ENCODE data around the gene FAM228A. TPM values are rescaled to one million over a fixed set of nuclear protein-coding genes. Genes with fewer than 3 reads are reported as not detected.
"Not testable (repeated sequence)": the region's sequence is repeated elsewhere in the genome, so short reads cannot be mapped to it uniquely, and the experiment has no call there.

FAM228A gene
- polyA plus RNA-seq (ENCODE audit: insufficient read length in 4 of 4) = 1 to 10 TPM in 1 of 4 donors, under 1 TPM in 3; 0.62 to 1.9 (median 0.86) TPM

DNA sequence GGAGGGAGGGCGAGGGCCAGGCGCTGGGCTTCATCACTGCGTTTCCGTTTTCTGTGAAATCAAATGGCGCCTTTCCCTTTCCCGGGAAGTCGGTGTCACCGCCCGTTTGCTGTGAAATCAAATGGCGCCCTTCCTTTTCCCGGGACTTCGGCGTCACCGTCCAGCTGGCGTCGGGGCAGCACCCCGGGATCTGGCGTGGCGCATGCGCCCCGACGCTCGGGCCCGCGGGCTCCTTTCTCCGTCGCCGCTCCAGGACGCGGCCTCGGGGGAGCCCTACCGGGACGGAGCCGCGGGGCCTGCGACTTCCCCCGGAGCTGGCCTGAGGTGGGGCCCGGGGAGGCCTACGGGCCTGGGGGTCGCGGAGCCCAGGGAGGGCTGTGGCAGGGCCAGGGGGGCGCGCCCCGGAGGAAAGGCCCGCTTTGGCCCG is at the start of gene FAM228A:
TSS of gene FAM228A (plus strand) at position 203 of the 427 bp plus-strand sequence. CDS start 428 bp downstream, outside the sequence.
- no peak for DNase-seq (ENCODE audit: low read depth in 4 of 4, low spot score in 3 of 4)

DNA sequence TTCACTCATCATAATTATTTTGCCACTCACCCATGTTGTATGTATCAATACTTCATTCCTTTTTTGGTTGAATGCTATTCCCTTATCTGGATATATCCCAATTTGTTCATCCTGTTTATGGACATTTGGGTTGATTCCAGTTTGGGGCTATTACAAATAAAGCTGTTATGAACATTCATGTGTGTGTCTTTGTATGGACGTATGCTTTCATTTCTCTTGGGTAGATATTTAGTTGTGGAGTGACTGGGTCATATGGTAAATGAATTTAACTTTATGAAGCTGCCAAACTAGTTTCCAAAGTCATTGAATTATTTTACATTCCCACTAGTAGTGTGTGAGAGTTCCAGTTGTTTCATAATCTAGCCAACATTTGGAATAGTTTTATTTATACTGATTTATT is 48.9 kb upstream of the FAM228A start:
- no peak for DNase-seq (ENCODE audit: low read depth in 4 of 4, low spot score in 3 of 4)

DNA sequence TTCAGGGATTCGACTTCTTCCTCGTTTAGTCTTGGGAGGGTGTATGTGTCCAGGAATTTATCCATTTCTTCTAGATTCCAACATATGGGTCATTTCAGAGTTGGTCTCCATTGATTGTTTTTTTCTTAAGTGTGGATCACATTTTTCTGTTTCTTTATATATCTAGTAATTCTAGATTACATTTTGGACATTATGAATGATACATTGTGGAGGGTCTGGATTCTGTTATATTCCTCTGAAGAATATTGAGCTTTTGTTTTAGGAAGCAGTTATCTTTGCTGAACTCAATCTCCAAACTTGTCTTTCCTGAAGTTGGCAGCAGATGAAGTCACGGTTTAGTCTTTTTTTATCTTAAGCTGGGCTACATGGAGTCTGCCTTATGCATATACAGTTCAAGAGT is 42.3 kb upstream of the FAM228A start:
- no peak for DNase-seq (ENCODE audit: low read depth in 4 of 4, low spot score in 3 of 4)

DNA sequence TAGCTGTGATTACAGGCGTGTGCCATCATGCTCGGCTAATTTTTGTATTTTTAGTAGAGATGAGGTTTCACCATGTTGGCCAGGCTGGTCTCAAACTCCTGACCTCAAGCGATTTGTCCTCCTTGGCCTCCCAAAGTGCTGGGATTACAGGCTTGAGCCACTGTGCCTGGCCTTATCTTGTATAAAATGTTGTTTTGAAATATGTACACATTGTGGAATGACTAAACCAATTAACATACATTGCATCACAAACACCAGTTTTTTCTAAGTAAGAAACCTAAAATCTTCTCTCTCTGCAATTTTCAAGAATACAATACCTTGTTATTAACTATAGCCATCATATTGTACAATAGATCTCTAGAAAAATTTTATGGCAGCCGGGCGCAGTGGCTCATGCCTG is 34.5 kb upstream of the FAM228A start:
- DNase-seq (ENCODE audit: low read depth in 4 of 4, low spot score in 3 of 4) = not testable (repeated sequence)

DNA sequence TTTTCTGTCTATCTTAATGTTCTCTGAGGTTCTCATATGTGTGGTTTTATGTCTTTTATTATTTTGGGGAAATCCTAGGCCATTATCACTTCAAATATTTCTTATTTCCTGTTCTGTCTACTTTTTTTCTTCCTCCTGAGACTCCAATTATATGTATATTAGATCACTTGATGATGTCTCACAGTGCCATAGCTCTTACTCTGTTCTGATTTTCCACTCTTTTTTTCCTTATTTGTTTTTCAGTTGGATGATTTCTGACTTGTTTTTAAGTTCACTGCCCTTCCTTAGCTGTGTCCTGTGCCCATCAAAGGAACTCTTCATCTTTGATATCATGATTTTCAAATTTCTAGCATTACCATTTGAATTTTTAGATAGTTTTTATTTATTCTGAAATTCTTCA is 27.5 kb upstream of the FAM228A start:
- no peak for DNase-seq (ENCODE audit: low read depth in 4 of 4, low spot score in 3 of 4)

DNA sequence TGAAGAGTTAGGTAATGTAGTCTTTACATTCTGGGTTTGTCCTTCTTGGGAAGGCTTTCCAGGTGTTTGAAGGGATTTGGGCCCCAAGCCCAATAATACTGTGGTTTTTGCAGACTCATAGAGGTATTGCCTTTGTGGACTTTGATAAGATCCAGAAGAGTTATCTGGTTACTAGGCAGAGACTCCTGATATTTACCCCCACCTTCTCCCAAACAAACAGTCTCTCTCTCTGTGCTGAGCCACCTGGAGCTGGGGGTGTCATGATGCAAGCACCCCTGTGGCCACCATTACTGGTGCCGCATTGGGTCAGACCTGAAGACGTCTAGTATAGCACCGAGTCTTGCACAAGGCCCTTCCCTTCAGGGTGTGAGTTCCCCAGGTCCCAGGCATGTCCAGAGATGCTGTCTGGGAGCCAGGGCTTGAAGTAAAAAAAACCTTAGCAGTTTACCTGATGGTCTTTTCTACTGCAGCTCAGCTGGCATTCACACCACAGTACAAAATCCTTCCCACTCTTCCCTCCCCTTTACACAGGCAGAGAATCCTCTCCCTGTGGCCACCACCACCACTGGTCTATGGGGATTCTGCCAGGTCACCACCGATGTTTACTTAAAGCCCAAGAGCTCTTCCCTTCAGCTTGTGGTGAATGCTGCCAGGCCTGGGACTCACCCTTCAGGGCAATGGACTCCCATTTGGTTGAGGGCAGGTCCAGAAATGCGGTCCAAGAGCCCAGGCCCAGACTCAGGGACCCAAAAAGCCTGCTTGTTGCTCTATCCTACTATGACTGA is 22.2 kb upstream of the FAM228A start:
- DNase-seq (ENCODE audit: low read depth in 4 of 4, low spot score in 3 of 4) = no peak

DNA sequence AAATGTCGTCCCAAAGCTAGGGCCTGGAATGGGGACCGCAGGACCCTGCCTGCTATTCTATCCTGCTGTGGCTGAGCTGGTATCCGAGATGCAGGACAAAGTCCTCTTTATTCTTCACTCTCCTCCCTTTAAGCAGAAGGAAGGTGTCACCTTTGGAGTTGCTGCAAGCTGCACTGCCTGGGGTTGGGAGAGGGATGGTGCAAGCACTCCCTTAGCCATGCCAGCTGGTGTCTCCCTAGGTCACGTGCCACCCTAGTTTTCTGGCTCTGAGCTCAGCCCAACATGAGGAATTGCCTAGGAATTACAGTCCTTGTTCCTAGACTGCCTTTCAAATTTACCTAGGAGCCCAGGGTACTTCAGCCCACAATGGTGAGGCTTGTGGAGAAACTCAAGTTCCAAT is 21.4 kb upstream of the FAM228A start:
- DNase-seq (ENCODE audit: low read depth in 4 of 4, low spot score in 3 of 4) = no peak

DNA sequence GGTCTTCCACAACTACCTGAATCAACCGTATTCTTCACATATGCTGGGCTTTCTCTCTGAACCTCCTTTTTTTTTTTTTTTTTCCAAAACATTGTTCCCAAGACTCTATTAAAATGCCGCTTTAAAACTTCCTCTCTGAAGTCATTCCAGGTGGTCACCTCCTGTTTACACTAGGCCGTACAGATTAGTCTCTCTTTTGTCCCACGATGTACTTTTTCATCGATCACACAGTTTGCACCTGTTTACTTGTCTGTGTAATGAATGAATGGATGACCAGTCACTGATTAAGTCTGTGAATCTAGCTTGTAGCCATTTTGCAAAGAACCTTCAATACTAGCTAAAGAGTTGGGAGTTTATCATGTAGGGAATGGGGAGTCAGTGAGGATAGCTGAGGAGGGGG is 16.7 kb upstream of the FAM228A start:
- no peak for DNase-seq (ENCODE audit: low read depth in 4 of 4, low spot score in 3 of 4)

DNA sequence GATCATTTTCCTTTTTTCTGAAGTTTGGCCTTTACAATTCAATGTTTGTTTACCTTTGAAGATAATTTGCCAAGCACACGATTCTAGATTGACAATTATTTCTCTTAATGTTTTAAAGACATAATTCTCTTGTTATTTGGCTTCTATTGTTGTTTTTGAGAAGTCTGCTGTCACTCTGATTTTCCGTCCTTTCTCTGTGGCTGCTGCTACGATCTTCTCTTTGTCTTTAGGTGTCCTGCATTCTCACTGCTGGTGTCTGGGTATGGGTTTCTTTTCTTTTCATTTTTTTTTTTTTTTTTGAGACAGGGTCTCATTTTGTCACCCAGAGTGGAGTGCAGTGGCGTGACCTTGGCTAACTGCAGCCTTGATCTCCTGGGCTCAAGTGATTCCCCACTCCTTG is 15.1 kb upstream of the FAM228A start:
- no peak for DNase-seq (ENCODE audit: low read depth in 4 of 4, low spot score in 3 of 4)

DNA sequence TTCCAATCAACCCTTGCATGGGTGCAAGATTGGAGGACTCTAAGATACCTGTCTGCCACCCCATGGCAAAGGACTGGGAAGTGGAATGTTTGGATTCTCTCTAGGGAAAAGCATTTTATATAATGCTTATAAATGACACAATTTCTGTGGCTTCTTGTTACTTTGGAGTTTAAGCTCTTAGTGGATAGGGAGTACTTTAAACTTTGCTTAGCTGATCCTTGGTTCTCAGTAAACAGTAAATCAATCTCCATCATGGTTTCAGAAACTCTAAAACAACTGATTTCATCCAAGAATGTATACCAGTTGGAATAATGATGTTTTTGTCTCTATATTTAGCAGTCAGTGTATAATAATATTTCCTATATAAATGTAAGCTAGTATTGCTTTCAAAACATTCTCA is 14.1 kb upstream of the FAM228A start:
- DNase-seq (ENCODE audit: low read depth in 4 of 4, low spot score in 3 of 4) = no peak

DNA sequence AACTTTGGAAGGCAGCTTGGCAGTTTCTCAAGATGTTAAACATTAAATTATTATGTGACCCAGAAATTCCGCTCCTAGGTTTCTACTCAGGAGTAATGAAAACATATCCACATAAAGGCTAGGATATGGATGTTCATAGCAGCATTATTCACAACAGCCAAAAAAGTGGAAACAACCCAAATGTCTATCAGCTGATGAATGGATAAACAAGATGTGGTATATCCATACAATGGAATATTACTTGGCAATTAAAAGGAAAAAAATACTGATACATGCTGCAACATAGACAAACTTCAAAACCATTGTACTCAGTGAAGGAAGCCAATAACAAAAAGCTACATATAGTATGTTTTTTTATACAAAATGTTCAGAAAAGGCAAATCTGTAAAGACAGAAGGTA is 12.4 kb upstream of the FAM228A start:
- DNase-seq (ENCODE audit: low read depth in 4 of 4, low spot score in 3 of 4) = no peak

DNA sequence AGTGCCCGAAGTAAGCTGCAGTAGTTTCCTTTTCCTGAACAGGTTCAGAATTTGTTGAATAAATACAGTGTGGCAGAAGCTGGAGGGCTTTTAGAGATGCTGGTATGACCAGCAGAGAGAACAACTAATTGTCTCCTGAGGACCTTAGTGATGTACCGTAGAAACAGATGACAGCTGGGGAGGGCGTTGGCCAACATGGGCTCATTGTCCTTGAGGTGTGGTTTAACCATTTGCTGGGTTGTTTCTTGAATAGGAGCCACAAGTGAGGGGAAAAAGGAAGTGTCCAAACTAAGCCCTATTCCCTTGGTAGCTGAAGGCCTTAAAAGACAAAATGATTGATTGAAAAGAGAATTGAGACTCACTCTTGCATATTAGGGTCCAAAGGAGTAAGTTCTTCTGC is 11.7 kb upstream of the FAM228A start:
- no peak for DNase-seq (ENCODE audit: low read depth in 4 of 4, low spot score in 3 of 4)

DNA sequence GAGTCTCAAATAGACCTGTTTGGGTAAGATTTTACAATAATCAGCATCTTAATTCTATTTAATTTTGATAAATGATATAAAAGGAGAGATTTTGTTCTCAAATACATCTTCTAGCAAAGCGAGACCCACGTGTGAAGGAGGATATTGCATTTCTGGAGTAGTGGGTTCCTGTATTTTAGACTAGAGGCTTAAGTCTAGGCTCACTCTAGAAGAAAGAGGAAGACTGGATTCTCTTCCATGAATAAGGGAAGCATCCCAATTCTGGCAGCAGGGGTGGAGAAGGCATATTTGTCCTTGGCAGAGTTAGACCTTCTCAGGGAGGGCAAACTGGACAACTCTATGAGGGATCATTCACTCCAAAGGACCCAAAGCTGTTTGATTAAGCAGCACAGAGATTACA is 11.3 kb upstream of the FAM228A start:
- DNase-seq (ENCODE audit: low read depth in 4 of 4, low spot score in 3 of 4) = no peak

DNA sequence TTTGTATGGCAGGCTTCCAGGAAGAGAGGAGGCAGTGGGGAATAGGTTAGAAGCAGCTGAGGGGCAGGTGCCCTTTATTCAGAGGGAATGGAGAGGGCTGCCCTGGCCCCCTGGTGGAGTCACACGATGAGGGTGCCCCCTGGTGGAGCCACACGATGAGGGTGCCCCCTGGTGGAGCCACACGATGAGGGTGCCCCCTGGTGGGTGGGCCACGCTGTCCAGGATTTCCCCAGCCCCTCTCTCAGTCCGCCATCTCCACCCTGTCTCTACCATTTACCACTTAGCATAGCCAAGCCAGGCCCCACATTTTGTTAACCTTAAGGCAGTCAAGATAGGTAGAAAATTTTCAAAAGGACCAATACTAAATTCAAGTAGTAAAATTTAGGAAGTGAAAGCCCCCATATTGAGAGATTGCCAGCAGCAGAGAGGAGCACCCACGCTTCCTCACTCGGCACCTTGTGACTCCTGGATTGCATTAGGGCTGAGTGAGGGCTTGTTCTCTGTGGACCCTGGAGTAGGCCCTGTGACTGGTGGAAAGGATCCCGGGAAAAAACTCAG is 10.4 kb upstream of the FAM228A start:
- DNase-seq (ENCODE audit: low read depth in 4 of 4, low spot score in 3 of 4) = no peak

DNA sequence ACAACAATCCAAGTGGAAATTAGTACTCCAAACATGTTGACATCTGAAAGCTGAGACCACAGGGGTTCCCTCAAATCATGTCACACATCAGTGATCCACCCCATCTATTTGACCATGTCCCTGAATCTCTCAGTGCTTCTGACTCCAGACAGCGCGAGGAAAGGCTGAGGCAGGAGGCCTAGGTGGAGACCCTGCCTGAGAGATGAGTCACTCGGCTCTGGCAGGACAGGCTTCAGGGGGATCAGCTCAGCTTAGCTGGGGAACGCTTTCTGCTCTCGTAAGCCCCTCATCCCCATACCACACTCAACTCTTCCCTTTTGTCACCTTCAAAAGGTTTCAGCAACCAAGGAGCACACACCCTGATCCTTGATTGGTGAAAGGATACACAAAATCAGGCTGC is 5.8 kb upstream of the FAM228A start:
- no peak for DNase-seq (ENCODE audit: low read depth in 4 of 4, low spot score in 3 of 4)

DNA sequence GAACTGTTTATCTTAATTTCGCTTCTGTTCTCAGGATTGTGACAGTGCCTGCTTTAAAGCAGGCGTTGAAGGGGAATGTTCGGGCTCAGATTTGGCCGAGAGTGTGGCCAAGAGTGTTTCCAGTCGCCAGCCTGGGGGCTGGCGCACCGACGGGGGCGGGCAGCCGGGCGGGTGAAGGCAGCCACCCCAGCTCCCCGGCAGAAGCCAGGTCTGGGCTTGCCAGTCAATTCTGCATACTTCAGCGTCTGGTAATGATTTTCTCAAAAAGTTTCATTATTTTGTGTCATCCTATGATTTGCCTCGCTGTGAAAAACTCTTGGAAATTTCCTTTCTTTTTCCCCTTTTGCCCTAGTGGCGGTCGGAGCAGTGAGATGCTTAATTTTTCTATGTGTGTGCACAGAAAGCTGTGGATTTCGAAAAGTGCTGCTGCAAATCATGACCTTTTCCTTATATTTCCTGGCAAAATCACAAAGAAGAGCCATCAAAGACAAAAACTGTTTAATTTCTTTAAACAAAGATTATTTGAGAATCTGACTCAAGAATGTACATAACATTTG is 856 bp downstream of the FAM228A start:
- no peak for DNase-seq (ENCODE audit: low read depth in 4 of 4, low spot score in 3 of 4)

DNA sequence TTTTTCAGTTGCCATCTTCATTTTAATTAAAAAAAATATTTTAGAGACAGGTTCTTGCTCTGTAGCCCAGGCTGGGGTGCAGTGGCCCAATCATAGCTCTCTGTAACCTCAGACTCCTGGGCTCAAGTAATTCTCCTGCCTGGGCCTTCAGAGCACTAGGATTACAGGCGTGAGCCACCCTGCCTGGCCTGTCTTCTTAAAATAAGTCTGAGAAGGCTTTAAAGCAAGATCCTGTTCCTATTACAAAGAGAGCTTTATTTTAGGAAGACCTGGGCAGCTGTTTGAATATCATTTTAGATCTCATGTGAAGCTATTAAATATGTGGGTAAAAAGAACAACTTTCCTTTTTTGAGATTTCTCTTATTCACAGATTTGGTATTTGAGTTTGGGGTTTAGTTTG is 1.5 kb downstream of the FAM228A start:
- DNase-seq (ENCODE audit: low read depth in 4 of 4, low spot score in 3 of 4) = no peak

DNA sequence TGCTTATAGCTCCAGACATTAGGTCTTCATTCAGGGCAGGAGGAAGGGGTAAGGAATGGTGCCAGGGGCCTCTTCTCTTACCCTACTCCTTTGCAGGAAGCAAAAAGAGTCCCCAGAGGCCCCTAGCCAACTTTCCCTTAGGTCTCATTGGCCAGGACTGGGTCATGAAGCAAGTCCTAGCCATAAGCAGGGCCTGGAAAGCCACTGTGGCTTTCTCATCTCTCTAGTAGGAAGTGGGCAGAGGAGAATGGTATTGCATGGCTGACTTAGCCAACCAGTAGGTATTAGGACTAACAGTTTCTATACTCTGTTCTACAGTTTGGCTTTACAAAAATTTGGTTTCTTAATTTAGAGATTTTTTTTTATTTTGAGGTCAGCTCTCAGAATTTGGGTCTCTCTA is 4.8 kb downstream of the FAM228A start:
- DNase-seq (ENCODE audit: low read depth in 4 of 4, low spot score in 3 of 4) = no peak

DNA sequence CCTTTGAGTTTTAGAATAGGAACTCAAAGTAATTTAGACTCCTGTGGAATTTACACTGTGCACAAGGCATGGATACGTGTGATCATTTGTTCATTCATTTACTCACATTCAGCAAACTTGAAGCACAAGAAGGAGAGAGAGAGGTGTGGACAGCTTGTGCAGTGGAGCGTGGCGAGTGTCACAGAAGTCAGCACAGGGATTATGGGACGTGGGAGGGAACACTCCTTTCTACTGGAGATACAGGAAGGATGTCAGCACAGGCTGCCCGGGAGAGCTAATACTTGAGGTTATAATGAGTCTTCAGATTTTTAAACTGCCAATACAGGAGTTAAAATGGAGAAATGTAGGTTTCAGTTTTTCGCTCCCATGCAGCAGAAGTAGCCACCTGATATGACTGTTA is 7.0 kb downstream of the FAM228A start:
- peak; percentile 8 to 28 (median 17) for DNase-seq (ENCODE audit: low read depth in 4 of 4, low spot score in 3 of 4)

DNA sequence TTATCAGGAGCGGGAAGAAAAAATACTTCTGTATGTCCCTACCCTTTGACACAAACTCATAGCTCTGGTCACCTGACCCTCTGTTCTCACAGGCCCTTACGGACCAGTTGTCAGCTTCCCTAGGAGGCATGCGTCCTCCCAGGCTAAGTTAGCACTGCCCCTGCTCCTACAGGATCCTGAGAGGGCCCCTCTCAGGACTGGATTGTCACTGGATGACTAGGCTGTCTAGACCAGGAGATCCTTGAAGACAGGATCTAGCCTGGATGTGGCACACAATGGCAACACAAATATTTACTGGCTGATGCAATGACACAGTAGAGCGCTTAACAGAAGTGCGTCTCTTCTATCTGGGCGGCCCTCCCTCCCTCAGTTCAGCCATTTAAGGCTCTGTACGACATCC is 7.7 kb downstream of the FAM228A start:
- no peak for DNase-seq (ENCODE audit: low read depth in 4 of 4, low spot score in 3 of 4)

DNA sequence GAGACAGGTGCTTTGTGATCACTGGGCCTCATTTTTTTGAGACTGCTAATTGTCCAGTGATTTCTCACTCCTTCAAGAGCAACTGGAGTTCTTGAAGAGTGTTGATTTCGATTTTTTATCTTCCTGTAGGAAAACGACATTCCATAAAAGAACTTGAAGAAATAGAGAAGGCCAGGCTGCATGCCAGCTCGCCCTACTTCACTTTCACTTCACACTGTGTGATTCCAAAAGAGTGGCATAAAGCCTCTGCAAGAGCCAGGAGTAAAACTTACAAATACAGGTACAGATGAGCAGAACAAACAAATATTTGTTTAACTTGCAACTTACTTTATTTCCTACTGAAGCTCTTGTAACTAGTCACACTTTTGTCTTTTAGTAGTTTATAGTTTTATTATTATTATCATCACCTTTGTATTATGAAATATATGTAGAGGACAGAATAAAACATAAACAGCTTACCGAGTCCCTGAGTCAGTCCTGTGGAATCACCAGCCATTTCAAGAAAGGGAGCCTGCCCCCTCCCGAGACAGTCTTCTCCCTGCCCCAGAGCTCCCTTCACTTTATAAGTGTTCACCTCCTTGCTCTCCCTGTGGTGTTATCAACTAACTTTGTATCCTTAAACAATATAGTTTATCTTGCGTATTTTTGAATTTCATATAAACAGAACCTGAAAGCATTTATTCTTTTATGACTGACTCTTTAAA is 8.7 kb downstream of the FAM228A start:
- DNase-seq (ENCODE audit: low read depth in 4 of 4, low spot score in 3 of 4) = no peak

DNA sequence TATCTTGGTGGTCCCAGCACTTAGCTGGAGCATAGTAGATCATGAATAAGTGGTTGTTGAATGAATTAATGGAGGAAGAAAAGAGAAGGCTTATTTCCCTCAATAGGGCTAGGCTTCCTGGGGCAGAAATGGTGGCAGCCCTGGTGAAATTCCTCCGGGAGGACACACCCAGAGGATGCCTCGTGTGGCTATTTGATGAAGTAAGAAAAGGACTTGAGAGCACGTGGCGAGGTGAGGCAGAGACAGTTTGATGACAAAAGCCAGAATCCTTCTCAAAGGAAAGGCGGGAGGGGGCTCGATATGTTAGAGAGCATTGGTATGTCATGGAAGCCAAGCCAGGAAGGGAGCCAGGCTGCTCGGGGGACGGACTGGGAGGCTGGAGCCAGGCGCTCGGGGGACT is 14.7 kb downstream of the FAM228A start:
- DNase-seq (ENCODE audit: low read depth in 4 of 4, low spot score in 3 of 4) = no peak

Measured in right renal pelvis (tissue), 4 donors.